WERI-Rb-1 (cell line): ENCODE results near the gene NMNAT3.
"Not testable (repeated sequence)": the region's sequence is repeated elsewhere in the genome, so short reads cannot be mapped to it uniquely, and the experiment has no call there.

Experiments used
- DNase-seq: peaks from one replicate; pipeline ENCODE4 v3.0.0-alpha.2; 2020
- H3K27ac ChIP-seq: fragments of 250-450 bp; sonication (Bioruptor Pico); 2 replicates; pipeline ENCODE4 v1.5.1; 2020; ENCODE audit warnings: mild to moderate bottlenecking, moderate library complexity
- H3K27me3 ChIP-seq: fragments of 250-450 bp; sonication (Bioruptor Pico); 2 replicates; pipeline ENCODE4 v1.5.1; 2021; ENCODE audit warnings: mild to moderate bottlenecking, low read depth, moderate library complexity; ENCODE audit not compliant: insufficient read depth, severe bottlenecking
- H3K36me3 ChIP-seq: fragments of 250-450 bp; sonication (Bioruptor Pico); 2 replicates; pipeline ENCODE4 v1.5.1; 2020; ENCODE audit warnings: mild to moderate bottlenecking, moderate library complexity
- H3K4me3 ChIP-seq: 2 replicates; pipeline ENCODE4 v1.5.1; 2011; ENCODE audit warnings: low read depth, mild to moderate bottlenecking, control low read depth, low read length
- H3K9me3 ChIP-seq: fragments of 250-450 bp; sonication (Bioruptor Pico); 2 replicates; pipeline ENCODE4 v1.5.1; 2021; ENCODE audit warnings: mild to moderate bottlenecking, moderate library complexity; ENCODE audit not compliant: severe bottlenecking
- CTCF ChIP-seq: IDR thresholded peaks from 2 replicates; pipeline ENCODE4 v1.5.1; 2011; ENCODE audit warnings: low read depth, mild to moderate bottlenecking, control low read depth, inconsistent platforms, low read length

The NMNAT3 gene

GRCh38 chr3:139607257-139608107 lies 70.3 kb downstream of the NMNAT3 start:
- Histone ChIP-seq H3K27ac (no peak overlapping the region), H3K36me3 (no peaks in the 10 kb centered on the region)
- no peak for DNase-seq

GRCh38 chr3:139602003-139602402 lies 75.8 kb downstream of the NMNAT3 start:
- no peaks in the 10 kb centered on the region for H3K9me3 ChIP-seq
- no peaks in the 10 kb centered on the region for H3K27me3 ChIP-seq
- no peaks in the 10 kb centered on the region for H3K36me3 ChIP-seq
- no peak overlapping the region for H3K4me3 ChIP-seq
- peak overlapping the region; percentile 9 for H3K27ac ChIP-seq
- DNase-seq, result no peak
- no peak for TF ChIP-seq CTCF

More at GRCh38 chr3:139607257-139608107, 70.3 kb downstream of the NMNAT3 start:
- no peak for TF ChIP-seq CTCF
- H3K9me3 ChIP-seq, result no peaks in the 10 kb centered on the region
- no peak overlapping the region for H3K4me3 ChIP-seq
- H3K27me3 ChIP-seq, result no peaks in the 10 kb centered on the region

GRCh38 chr3:139601191-139601961 lies 76.4 kb downstream of the NMNAT3 start:
- Histone ChIP-seq H3K4me3 (no peak overlapping the region), H3K27ac (peak overlapping the region; percentile 30), H3K36me3 (no peaks in the 10 kb centered on the region), H3K27me3 (no peaks in the 10 kb centered on the region), H3K9me3 (no peaks in the 10 kb centered on the region)
- peak; percentile 31 for DNase-seq
- TF ChIP-seq CTCF, result no peak

GRCh38 chr3:139597947-139598346 lies 79.8 kb downstream of the NMNAT3 start:
- no peak for TF ChIP-seq CTCF
- H3K4me3 ChIP-seq, result no peak overlapping the region
- no peaks in the 10 kb centered on the region for H3K36me3 ChIP-seq
- peaks cover 4% of the 10 kb centered on the region for H3K9me3 ChIP-seq
- no peak for DNase-seq
- H3K27ac ChIP-seq, result no peak overlapping the region
- no peaks in the 10 kb centered on the region for H3K27me3 ChIP-seq

GRCh38 chr3:139591186-139591585 lies 86.6 kb downstream of the NMNAT3 start:
- not testable (repeated sequence) for DNase-seq, H3K27me3 ChIP-seq, H3K27ac ChIP-seq, H3K36me3 ChIP-seq, H3K9me3 ChIP-seq, H3K4me3 ChIP-seq

- H3K36me3 ChIP-seq, result no peaks in the 10 kb centered on the region
- no peaks in the 10 kb centered on the region for H3K9me3 ChIP-seq
- no peak overlapping the region for H3K27ac ChIP-seq
- H3K4me3 ChIP-seq, result no peak overlapping the region
- peak; percentile 63 for TF ChIP-seq CTCF
- no peaks in the 10 kb centered on the region for H3K27me3 ChIP-seq
- DNase-seq, result peak; percentile 73
These were observed 89.3 kb downstream of the NMNAT3 start for GRCh38 chr3:139588450-139588849.
